Activated CD4-positive, alpha-beta T cell treated with anti-CD3 and anti-CD28 coated beads, Interleukin-2, amount 50 U/mL, for 16 hours (primary cell): ENCODE measurements around the gene NCOA7.
"Not testable (repeated sequence)": the region's sequence is repeated elsewhere in the genome, so short reads cannot be mapped to it uniquely, and the experiment has no call there.

ENCODE experiments used
- DNase-seq: peaks from one replicate; pipeline ENCODE4 v3.0.0-alpha.2; 2020

NCOA7 gene

DNA sequence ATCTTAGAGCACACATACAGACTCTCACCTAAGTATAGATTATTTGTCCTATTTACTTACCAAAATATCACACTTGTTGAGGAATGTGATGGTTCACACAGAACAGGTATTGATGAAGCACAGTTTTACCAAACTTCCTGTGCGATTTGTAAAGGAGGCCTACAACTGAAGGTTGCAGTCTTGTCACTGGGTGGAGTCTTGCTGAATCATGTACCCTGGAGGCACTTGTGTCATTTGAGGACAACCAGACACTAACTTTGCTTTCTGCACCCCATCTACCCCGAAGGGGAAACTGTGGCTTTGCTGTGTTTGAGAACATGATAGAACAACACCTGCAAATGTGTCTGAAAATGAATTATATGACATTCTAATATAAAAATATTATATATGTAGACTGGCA lies 133.4 kb downstream of the NCOA7 start:
- DNase-seq, result peak; percentile 40

DNA sequence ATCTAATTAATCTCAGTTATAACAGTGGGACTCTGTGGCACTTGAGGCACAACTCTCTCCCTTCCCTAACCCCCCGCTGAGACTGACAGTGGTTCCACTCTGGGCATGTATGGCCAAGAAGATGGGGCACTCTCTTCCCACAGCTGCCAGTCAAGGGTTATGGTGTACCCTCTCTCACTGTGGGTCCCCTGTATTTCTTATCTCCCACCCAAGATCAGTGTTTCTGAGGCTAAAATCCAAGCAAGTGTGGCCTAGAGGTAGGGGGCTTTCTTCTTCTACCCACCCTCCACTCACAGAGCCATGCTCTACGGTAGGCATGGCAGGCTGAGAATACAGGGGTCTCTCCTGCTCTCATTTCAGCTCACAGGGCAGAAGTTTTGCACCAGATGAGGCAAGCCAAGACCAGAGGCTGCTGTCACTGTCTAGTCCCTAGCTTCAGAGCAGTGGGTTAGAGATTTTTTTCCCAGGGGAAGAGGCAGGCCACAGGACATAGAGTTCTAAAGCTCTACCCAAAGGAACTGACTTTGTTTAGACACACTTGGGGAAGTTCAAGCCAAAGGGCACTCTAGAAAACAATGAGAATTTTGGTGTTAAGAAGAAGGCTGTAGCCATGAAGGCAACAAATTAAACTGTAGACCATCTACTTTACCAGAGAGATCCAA lies 134.1 kb downstream of the NCOA7 start:
- no peak for DNase-seq

DNA sequence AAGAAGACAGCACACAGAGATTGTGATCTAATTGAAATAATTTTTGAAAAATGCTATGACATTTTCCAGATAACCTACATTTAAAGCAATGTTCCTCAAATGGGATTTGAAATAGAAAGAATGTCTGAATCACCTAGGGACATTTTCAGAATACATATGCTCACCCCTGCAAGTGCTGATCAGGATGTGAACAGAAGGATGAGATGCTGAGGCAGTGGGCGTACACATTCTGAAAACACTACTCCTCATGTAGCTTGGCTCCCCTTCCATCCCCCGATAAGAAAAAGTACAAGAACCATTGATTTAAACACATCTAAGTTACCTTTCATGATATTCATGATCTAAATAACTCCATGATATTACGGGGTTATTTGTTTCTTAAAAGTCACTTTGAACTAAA lies 136.0 kb downstream of the NCOA7 start:
- no peak for DNase-seq

DNA sequence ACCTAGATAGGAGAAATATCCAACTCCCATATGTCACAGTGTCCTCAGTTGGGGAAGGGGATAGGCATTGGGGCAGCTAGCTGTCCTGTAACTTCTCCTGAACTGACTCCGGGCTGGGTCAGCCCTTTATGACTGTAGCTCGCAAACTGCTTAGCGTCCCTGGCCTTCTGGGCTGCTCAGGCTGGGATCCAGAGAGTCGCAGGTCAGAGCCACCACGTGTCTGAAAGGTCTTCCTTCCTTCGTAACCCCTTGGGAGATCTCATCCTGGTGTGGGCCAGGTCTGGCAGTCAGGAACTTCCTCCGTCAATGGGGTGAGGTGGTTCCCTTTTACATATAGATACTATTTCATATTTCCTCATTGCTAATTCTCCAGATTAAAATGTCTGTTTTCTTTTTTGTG lies 137.0 kb downstream of the NCOA7 start:
- DNase-seq, result no peak

DNA sequence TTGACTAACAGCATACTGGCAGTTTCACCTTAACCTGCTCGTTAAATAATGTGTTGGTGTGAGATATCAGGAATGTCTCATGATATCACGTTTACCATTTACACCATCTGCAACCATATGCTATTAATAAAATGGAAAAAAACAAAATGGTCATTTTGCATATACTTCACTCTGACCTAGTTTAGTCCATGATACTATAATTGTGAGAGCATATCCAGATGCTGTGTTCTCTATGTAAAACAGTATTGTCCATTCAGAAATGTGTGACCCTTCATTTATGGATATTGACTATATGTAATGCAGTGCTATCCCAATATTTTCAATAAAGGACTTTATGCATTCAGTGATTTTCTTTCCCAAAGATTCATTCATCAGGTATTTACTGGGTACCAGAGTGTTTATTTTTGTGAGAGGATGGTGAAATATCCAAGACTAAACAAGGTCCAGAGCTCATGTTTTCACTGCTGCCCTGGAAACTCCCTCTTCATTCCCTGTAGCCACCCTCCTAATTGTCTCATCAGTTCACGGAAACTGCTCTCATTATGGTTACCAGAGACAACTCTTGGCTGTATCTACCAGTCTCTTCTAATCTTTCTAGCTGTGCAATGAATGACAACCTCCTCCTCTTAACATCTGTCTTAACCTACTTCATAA lies 140.1 kb downstream of the NCOA7 start:
- no peak for DNase-seq

DNA sequence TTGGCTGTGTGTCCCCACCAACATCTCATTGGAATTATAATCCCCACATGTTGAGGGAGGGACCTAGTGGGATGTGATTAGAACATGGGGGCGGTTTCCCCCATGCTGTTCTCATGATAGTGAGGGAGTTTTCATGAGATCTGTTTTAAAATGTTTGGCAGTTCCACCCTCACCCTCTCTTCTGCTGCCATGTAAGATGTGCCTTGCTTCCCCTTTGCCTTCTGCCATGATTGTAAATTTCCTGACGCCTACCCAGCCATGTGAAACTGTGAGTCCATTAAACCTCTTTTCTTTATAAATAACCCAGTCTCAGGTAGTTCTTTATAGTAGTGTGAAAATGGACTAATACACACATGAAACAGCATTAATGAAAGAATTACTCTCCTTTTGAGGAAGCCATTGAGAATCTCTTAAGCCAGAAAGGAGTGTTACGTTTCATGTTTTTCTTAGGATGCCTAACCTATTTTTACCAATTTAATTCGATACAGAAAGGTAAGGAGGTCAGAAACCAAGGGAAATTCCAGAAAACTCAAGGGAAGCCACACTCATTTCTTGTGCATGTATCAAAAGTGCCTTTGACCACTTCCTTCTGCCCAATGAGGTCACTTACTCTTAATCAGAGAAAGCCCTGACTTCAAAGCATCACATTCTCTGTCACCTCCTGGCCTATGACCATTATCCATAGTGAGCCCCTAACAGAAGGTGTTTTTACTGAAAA lies 141.1 kb downstream of the NCOA7 start:
- peak; percentile 53 for DNase-seq

DNA sequence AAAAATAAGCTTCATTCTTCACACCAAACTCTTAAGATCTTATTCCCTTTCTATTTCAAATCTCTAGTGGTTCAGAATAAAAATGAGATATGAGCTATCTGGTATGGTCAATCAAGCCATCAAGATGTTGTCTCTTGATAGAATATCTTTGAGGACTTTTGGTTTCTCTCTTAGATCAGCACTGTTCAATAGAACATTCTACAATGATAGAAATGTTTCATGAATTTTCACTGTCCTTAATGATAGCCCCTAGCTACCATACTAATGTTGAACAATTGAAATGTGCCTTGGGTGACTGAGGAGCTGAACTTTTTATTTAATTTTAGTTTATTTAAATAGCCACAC lies 141.7 kb downstream of the NCOA7 start:
- DNase-seq, result no peak

DNA sequence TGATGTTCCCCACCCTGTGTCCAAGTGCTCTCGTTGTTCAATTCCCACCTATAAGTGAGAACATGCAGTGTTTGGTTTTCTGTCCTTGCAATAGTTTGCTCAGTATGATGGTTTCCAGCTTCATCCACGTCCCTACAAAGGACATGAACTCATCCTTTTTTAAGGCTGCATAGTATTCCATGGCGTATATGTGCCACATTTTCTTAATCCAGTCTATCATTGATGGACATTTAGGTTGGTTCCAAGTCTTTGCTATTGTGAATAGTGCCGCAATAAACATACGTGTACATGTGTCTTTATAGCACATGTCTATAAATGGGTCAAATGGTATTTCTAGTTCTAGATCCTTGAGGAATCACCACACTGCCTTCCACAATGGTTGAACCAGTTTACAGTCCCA lies 144.8 kb downstream of the NCOA7 start:
- not testable (repeated sequence) for DNase-seq

DNA sequence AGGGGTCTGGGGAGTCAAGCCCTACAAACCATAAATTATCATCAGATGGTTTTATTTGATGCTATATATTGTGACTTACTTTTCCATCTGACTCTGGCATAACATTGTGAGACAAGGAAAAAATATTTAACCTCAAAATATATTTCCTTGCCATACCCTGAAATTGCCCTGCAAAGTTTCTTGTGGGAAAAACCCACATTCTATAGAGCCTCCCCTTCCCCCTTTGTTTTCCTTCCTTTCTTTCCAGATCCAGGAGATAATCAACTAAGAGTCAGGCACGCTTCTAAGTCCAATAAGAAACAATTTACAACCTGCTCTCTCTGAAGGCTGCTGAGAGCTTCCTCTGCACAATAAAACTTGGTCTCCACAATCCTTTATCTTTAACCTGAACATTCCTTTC lies 148.3 kb downstream of the NCOA7 start:
- no peak for DNase-seq

DNA sequence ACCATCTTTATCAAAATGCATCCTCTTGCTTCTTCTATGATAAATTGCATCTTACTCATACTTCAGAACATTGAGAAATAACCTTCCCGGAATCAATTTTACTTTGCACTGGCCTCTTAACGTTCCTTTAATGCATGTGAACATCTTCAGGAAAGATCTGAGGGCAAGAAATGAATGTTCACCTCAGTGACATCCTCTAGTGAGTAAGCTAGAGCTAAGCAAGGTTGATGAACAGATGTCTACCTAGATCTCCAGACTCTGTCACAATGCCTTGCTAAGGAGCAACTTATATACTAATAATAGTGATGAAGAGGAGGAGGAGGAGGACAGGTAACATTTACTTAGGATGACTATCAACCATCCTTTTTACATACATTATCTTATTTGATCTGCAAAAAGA lies 149.0 kb downstream of the NCOA7 start:
- DNase-seq, result peak; percentile 71

DNA sequence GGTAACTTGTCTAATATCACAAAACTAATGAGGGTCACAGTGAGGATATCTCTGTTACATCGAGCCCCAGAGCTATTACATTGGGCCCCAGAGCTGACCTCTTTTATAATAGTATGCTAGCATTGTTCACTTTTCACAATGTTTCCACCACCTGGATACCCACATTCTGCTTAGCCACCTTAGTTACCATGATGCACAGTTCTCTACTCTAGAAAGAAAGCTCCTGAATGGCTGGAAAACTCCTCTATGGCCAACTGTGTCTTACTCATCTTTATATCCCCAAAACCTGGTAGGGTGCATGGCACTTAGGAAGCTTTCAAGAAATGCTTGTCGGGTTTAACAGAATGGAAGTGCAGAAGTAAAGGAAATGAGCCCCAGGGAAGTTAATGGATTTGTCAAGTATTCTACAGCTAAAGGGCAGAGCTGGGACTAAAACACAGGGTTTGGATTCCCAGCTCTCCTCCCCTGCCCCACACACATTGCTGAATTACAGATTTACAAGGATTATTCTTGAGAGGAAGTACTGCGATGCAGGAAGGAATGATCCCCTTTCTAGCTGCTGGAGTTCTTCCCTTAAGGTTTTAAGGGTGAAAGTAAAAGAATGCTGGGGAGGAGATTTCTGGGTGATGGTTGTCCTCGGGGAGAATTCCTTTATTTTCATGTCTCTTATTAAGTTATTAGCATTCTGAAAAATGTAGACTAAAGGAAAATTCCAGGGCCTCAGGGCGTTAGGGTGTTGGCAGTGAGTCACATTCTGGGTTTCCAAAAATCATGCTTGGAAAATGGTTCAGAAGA lies 149.7 kb downstream of the NCOA7 start:
- DNase-seq, result no peak

DNA sequence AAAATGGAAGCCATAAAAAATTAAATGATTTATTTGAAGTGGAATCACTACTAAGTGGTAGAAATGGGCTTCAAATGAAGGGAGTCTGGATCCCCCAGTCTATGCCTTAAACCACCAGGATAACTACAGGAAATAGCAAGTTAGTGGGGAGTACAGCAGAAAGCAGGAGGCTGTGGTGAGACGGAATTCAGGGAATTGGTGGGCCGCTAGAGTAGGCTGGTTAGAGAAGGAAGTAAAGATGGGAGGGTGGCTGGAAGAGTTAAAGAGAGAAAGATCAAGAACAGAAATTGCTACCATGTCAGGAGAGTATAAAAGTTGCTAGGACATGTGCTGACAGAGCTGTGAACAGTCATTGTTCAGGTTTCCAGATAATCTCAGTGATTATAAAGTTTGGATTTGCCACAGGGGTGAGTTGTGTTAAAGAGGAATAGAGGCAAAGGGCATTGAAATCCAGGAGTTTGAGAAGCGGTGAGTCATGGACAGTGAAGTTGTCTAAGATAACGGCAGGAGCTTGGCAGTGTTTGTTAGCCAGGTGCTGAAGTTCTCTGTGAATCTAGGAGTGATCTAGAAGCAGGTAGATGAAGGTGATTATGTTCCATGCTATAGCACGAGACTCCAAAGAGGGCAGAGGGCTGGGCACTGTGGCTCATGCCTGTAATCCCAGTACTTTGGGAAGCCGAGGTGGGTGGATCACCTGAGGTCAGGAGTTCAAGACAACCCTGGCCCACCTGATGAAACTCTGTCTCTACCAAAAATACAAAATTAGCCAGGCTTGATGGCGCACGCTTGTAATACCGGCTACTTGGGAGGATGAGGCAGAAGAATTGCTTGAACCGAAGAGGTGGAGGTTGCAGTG lies 152.1 kb downstream of the NCOA7 start:
- DNase-seq, result no peak

DNA sequence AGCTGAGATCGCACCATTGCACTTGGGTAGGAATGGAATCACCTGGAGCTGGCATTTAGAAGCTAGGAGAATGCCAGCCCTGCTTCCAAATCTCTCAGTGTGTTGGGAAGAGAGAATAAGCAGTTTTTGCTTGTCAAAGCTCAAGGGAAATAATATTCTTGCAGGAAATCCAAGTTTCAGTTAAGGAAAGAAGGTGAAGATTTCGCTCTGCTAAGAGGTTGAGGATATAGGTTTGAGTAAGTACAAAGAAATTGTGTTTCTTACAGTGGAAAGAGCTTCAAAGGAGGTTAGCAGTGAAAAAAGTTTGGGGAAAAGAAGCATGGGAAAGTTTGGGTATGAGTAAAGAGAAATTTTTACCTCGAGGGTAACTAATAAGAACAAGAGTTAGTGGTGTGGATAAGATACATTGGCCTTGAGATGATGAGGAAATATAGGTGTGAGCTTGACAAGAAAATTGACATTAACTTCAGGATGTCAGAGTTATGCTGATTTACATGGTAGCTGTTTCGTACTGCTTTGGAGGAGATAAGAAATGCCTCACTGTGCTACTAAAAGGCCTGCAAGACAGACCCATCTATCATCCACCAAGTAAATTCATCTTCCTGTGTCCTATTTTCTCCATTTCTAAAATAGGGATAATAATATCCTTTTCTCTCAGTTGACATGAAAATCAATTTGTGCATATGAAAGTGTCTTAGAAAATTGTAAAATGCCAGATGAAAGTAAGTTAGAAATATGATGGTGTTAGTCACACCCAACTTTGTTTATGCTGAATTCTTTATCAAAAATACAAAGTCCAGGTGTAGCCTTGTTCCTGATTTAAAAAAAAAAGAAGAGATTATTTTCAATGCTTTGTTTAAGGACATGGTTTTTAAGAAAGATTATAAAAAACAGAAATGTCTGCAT lies 153.0 kb downstream of the NCOA7 start:
- no peak for DNase-seq

DNA sequence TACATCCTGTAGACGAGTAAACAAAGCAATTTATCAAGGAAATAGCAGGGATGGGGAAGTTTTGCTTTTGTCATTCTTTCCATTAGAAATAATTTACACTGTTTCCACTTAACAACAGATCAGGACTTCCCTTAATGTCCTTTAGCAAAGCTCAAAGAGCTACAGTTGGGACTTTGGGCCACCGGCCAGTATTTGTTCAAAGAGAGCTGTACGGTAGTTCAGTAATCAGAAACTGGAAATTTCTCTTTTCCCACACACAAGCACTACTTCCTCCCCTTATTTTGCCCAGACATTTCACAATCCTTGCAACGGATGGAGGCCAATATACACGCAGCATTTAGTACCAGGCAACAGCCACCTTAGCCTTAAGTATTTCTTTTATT lies 153.7 kb downstream of the NCOA7 start:
- DNase-seq, result no peak

DNA sequence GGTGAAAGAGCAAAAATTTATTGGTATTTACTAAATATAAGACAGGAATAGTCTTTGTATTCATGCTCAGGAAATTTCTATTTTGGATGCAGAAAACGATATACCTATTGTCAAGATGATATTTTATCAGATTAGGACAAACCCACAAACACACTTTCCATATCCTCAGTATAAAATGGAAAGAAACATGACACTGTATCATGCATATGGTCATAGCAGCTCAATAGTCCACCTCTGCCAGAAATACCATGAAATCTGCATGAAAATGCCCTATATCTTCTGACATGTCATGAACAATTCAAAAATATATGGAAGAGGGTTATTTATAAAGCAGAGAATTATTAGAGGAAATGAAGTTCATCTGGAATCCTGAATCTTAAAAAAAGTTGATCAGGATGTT lies 154.1 kb downstream of the NCOA7 start:
- DNase-seq, result no peak

DNA sequence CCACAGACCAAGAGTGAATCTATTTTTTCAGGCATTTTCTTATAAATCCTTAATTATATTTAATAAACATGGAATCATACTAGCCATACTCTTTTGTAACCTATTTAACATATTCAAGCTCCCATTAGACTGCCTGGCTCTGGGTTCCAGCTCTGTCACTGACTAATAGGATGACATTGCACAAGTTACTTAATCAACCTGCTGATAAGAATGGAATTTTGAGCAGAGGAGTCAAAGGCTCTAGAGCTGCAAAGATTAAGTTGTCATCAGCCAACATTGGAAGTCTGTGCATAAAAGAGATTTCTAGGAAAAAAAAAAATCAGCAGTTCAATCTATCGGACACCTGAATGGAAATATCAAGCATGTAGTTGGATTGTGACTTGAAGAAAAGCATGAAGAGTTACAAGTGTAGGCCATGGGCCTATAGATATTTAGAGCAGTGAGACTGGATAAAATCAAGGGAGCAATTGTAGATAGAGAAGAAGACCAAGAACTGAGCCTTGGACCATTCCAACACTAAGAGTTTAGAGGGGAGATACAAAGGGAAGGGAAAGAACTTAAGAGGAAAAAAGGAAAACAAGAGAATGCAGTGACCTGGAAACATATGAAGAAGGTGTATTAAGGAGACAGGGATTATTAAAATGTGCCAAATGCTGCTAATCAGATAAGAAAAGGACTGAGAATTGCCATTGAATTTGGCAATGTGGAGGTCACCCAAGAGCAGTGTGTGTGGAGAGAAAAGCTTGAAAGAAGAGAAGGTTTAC lies 154.8 kb downstream of the NCOA7 start:
- DNase-seq, result no peak

DNA sequence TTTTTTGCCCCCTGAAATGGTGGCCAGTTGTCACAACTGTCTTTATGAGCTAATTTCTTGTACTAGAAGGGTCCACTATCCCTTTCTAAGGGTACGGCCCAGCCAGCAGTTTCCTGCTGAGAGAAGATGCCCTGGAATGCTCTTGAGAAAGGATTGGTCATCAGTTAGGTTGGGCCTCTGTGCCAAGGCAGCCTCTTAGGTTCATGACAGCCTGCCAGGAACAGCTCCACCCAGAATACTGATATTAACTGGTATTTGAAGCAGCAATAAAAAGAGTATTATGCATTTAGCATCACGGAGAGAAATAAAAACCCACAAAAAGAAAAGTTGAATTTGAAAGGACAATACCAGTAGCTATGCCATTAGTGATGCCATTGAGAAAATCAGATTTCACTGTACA lies 156.9 kb downstream of the NCOA7 start:
- DNase-seq, result no peak

DNA sequence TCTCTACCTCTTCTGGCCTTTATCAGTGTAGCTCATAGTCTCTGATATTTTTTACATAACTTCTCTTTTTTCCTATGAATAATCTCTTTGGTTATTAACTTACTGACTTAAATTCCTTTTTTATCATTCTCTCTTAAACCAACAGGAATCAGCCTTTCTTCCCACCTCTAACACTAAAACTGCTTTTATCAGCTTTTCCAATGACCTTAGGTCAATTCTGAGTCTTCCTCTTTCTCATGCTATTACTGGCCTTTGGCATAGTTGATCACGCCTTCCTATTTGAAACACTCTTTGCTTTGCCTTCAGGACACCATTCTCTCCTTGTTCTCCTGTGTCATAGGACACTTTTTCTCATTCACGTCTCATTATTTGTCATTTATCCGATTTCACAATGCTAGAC lies 157.7 kb downstream of the NCOA7 start:
- DNase-seq, result no peak

DNA sequence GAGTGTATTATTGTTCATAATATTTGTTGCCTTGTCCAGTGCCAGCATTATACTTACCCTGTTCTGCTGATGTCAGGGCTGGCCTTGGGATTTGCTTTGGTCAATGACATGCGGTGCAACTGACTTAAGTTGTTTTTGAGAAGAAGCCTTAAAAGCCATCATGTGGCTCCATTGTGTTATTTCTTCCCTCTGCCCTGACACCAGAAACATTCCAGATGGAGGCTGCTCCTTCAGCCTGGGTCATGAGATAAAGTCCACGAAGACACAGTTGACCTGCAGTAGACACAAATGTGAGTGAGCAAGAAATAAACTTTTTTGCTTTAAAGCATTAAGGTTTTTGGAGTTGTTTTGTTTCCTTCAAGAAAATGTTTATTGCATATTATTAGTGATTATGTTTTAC lies 158.3 kb downstream of the NCOA7 start:
- DNase-seq, result no peak

DNA sequence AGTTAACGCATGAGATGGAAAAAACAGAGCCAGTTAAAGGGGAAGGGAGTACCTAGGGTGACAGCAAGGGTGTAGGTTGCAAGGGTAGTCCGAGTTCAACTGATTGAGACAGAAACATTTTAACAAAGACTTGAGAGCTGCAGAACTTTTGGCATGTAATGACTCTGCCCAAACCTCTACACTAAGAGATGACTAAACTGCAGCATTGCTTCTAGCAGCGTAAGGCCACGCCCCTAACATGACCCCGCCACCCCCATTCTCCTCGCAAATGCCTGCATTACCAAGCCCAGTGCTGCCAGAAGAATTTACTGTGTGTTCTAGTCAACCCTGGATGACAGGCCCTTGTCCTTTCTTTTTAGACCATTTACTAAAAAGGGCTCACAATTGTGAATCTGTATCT lies 159.5 kb downstream of the NCOA7 start:
- DNase-seq, result peak; percentile 47

DNA sequence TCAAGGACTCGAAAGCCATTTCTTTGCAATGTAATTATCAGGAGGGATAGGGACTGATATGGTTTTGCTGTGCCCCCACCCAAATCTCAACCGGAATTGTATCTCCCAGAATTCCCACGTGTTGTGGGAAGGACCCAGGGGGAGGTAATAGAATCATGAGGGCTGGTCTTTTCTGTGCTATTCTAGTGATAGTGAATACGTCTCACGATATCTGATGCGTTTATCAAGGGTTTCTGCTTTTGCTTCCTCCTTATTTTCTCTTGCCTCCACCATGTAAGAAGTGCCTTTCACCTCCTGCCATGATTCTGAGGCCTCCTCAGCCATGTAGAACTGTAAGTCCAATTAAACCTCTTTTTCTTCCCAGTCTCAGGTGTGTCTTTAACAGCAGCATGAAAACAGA lies 160.0 kb downstream of the NCOA7 start:
- not testable (repeated sequence) for DNase-seq
